ENCODE results near the gene ADAT2. TPM values are rescaled to one million over a fixed set of nuclear protein-coding genes. Genes with fewer than 3 reads are reported as not detected.
A peak's percentile ranks its signal among the peaks of the same experiment; 100 is the strongest.

ADAT2 gene
- total RNA-seq, 1 experiment from 2014 or later = 18.4 TPM

GRCh38 chr6:143408787-143409162 lies 41.7 kb downstream of the ADAT2 start:
- peak overlapping the region; percentile 15; the same call in 1 of the 2 replicates for H3K4me2 ChIP-seq (ENCODE audit: low read length)
- ATAC-seq (no peak), DNase-seq (ENCODE audit: low read depth, low spot score) (no peak)
- CTCF ChIA-PET = no interaction called here
- H2AFZ ChIP-seq (ENCODE audit: low read depth, low read length, poor library complexity, severe bottlenecking) = peak overlapping the region; percentile 80
- intact Hi-C loops (cut with micrococcal nuclease) = no loop called here
- H3K27me3 ChIP-seq (ENCODE audit: insufficient read depth, low read length) = no peaks in the 10 kb centered on the region
- H3K79me2 ChIP-seq (ENCODE audit: insufficient read depth, low read length) = no peaks in the 10 kb centered on the region
- no peak overlapping the region for H3K9ac ChIP-seq (ENCODE audit: low read length)
- POLR2A ChIA-PET = no interaction called here
- no peak overlapping the region for H3K4me3 ChIP-seq (replicated peaks in 1 of 2; ENCODE audit: low read depth in 1 of 2, low read length in 2 of 2)
- peaks cover 0 to 11% of the 10 kb centered on the region in 2 experiments; a peak in 3 of 4 replicates for H3K4me1 ChIP-seq (ENCODE audit: control insufficient read depth in 1 of 2, insufficient read depth in 2 of 2, low read length in 2 of 2)
- RAD21 ChIA-PET (ENCODE audit: low non-redundant PET in 1 of 2, low total read pairs in 2 of 2, uncharacterized antibody in 2 of 2, unreplicated experiment in 2 of 2) = no interaction called here
- H3K27ac ChIP-seq (ENCODE audit: low read depth, low read length) = no peak overlapping the region
- no peaks in the 10 kb centered on the region for H3K9me2 ChIP-seq (ENCODE audit: insufficient read depth)
- TF ChIP-seq EZH2 (IDR thresholded peaks at IDR 0.05) = no peak
- TF ChIP-seq FOSL1 (IDR thresholded peaks at IDR 0.05; ENCODE audit: low read depth) = no peak
- TF ChIP-seq RAD21 (IDR thresholded peaks at IDR 0.05; ENCODE audit: low read depth) = no peak
- no peak for TF ChIP-seq SP1 (IDR thresholded peaks at IDR 0.05; ENCODE audit: low read depth)
- no peak for TF ChIP-seq SRF (IDR thresholded peaks at IDR 0.05; ENCODE audit: low read depth)
- no peak for TF ChIP-seq EGR1 (IDR thresholded peaks at IDR 0.05; ENCODE audit: low read depth)
- no peaks in the 10 kb centered on the region for H3K36me3 ChIP-seq (ENCODE audit: control insufficient read depth in 1 of 2, insufficient read depth in 2 of 2, low read length in 2 of 2)
- H3K9me3 ChIP-seq (ENCODE audit: control insufficient read depth in 1 of 2, insufficient read depth in 1 of 2, low read depth in 1 of 2, low read length in 2 of 2) = no peaks in the 10 kb centered on the region
- no peaks in the 10 kb centered on the region for H4K20me1 ChIP-seq (ENCODE audit: insufficient read depth)
- no TSS peak for BruUV-seq (replicated peaks)

DNA sequence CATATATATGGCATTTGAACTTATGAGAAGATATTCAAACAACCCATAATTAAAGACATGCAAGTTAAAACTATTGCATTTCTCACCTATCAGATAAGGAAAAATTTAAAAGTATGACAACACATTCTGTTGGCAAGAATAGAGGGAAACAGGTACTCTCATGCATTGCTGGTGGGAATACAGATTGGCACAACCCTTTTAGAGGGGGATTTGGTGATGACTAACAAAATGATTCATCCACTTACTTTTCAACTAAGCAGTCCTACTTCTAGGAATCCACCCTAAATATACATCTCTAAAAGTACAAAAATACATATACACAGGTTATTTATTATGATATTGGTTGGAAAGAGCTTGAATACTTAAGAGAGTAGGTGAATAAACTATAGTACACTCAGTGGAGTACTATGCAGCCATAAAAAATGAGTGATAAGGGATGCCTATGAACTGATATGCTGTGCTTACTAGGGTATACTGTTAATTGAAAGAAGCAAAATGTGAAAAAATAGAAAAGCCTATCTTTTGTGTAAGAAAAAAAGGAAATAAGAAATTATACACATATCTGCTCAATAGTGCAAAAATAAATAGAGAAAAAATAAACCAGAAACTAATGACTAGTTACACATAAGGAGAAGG lies 42.2 kb downstream of the ADAT2 start:
- no peak for ATAC-seq
- peak overlapping the region; percentile 80 for H2AFZ ChIP-seq (ENCODE audit: low read depth, low read length, poor library complexity, severe bottlenecking)
- no peaks in the 10 kb centered on the region for H3K79me2 ChIP-seq (ENCODE audit: insufficient read depth, low read length)
- H4K20me1 ChIP-seq (ENCODE audit: insufficient read depth) = no peaks in the 10 kb centered on the region
- no peak overlapping the region for H3K4me3 ChIP-seq (replicated peaks in 1 of 2; ENCODE audit: low read depth in 1 of 2, low read length in 2 of 2)
- H3K36me3 ChIP-seq (ENCODE audit: control insufficient read depth in 1 of 2, insufficient read depth in 2 of 2, low read length in 2 of 2) = no peaks in the 10 kb centered on the region
- TF ChIP-seq EZH2 (IDR thresholded peaks at IDR 0.05) (no peak), TCF7L2 (IDR thresholded peaks at IDR 0.05; ENCODE audit: borderline replicate concordance, extremely low read depth, insufficient read depth, insufficient read length) (no peak), YY1 (IDR thresholded peaks at IDR 0.05; ENCODE audit: extremely low read depth, insufficient replicate concordance, low read depth, low read length) (no peak), ATF3 (IDR thresholded peaks at IDR 0.05) (no peak), ELF1 (IDR thresholded peaks at IDR 0.05; ENCODE audit: borderline replicate concordance, low read depth) (no peak), ZFX (IDR thresholded peaks at IDR 0.05) (no peak), POLR2A (IDR thresholded peaks at IDR 0.05; ENCODE audit: borderline replicate concordance, extremely low read depth, insufficient read depth, insufficient read length) (no peak), CTCF (IDR thresholded peaks at IDR 0.05 in 2 of 3, conservative IDR thresholded peaks at IDR 0.05 in 1 of 3; ENCODE audit: borderline replicate concordance in 1 of 3, insufficient read depth in 1 of 3, low read depth in 2 of 3, low read length in 2 of 3) (no peak), EZH2phosphoT487 (IDR thresholded peaks at IDR 0.05; ENCODE audit: borderline replicate concordance) (no peak), MAX (IDR thresholded peaks at IDR 0.05) (no peak), REST (IDR thresholded peaks at IDR 0.05; ENCODE audit: low read depth) (no peak)
- H3K27ac ChIP-seq (ENCODE audit: low read depth, low read length) = no peak overlapping the region
- BruUV-seq (replicated peaks) = no TSS peak
- ChIA-PET RAD21 (ENCODE audit: low non-redundant PET in 1 of 2, low total read pairs in 2 of 2, uncharacterized antibody in 2 of 2, unreplicated experiment in 2 of 2) (no interaction called here), POLR2A (no interaction called here), CTCF (no interaction called here)
- no peaks in the 10 kb centered on the region for H3K27me3 ChIP-seq (ENCODE audit: insufficient read depth, low read length)
- no peaks in the 10 kb centered on the region for H3K9me2 ChIP-seq (ENCODE audit: insufficient read depth)
- H3K9ac ChIP-seq (ENCODE audit: low read length) = no peak overlapping the region
- DNase-seq (ENCODE audit: low read depth, low spot score) = no peak
- intact Hi-C loops (cut with micrococcal nuclease) = no loop called here
- H3K9me3 ChIP-seq (ENCODE audit: control insufficient read depth in 1 of 2, insufficient read depth in 1 of 2, low read depth in 1 of 2, low read length in 2 of 2) = no peaks in the 10 kb centered on the region
- peaks cover 0 to 11% of the 10 kb centered on the region in 2 experiments; a peak in 3 of 4 replicates for H3K4me1 ChIP-seq (ENCODE audit: control insufficient read depth in 1 of 2, insufficient read depth in 2 of 2, low read length in 2 of 2)
- H3K4me2 ChIP-seq (ENCODE audit: low read length) = no peak overlapping the region

Measured in HCT116 (cell line).